H9 (cell line): ENCODE measurements around the gene MAEA. TPM values are rescaled to one million over a fixed set of nuclear protein-coding genes. Genes with fewer than 3 reads are reported as not detected.
"Not testable (repeated sequence)": the region's sequence is repeated elsewhere in the genome, so short reads cannot be mapped to it uniquely, and the experiment has no call there.

Source experiments
- DNase-seq: peaks from one replicate; pipeline ENCODE4 v3.0.0-alpha.2; 2017
- H2AFZ ChIP-seq: one replicate; pipeline ENCODE4 v1.6.1; 2013; ENCODE audit warnings: mild to moderate bottlenecking, low read length, control low read depth, moderate library complexity
- H2AK5ac ChIP-seq: 2 replicates; pipeline ENCODE4 v1.6.1; 2013; ENCODE audit warnings: low read length, control low read depth, mixed read lengths; ENCODE audit not compliant: insufficient read length
- H2BK120ac ChIP-seq: one replicate; pipeline ENCODE4 v1.6.1; 2013; ENCODE audit warnings: low read depth, mild to moderate bottlenecking, low read length, control low read depth, inconsistent platforms; ENCODE audit not compliant: poor library complexity, severe bottlenecking
- H2BK12ac ChIP-seq: 2 replicates; pipeline ENCODE4 v1.6.1; 2013; ENCODE audit warnings: low read length, control low read depth, mixed read lengths, low read depth; ENCODE audit not compliant: insufficient read length
- H2BK15ac ChIP-seq: 2 replicates; pipeline ENCODE4 v1.6.1; 2013; ENCODE audit warnings: low read depth, low read length, control low read depth
- H2BK20ac ChIP-seq: one replicate; pipeline ENCODE4 v1.6.1; 2013; ENCODE audit warnings: low read depth, mild to moderate bottlenecking, low read length, control low read depth, inconsistent platforms; ENCODE audit not compliant: poor library complexity, severe bottlenecking
- H2BK5ac ChIP-seq: 2 replicates; pipeline ENCODE4 v1.6.1; 2013; ENCODE audit warnings: low read length, control low read depth, mixed read lengths; ENCODE audit not compliant: insufficient read length
- H3K14ac ChIP-seq: 2 replicates; pipeline ENCODE4 v1.6.1; 2013; ENCODE audit warnings: low read length, control low read depth; ENCODE audit not compliant: insufficient read depth
- H3K18ac ChIP-seq: 2 replicates; pipeline ENCODE4 v1.6.1; 2013; ENCODE audit warnings: low read depth, mild to moderate bottlenecking, mixed read lengths, low read length, control low read depth; ENCODE audit not compliant: insufficient read length
- H3K23ac ChIP-seq: 2 replicates; pipeline ENCODE4 v1.6.1; 2013; ENCODE audit warnings: low read length, control low read depth, mixed read lengths, low read depth; ENCODE audit not compliant: insufficient read length
- H3K23me2 ChIP-seq: 2 replicates; pipeline ENCODE4 v1.6.1; 2013; ENCODE audit warnings: low read depth, mild to moderate bottlenecking, mixed read lengths, low read length, control low read depth; ENCODE audit not compliant: insufficient read length, poor library complexity, severe bottlenecking
- H3K27ac ChIP-seq: 2 replicates; pipeline ENCODE4 v1.5.1; 2013; ENCODE audit warnings: low read length, control low read depth, mixed read lengths, low read depth; ENCODE audit not compliant: insufficient read length
- H3K27me3 ChIP-seq: 2 replicates; pipeline ENCODE4 v1.6.1; 2013; ENCODE audit warnings: low read length, control low read depth, inconsistent platforms; ENCODE audit not compliant: insufficient read depth
- H3K4ac ChIP-seq: 2 replicates; pipeline ENCODE4 v1.6.1; 2013; ENCODE audit warnings: low read depth, mild to moderate bottlenecking, control low read depth, inconsistent platforms, low read length, moderate library complexity
- H3K4me1 ChIP-seq: 2 replicates; pipeline ENCODE4 v1.6.1; 2013; ENCODE audit warnings: low read length, control low read depth, inconsistent platforms; ENCODE audit not compliant: insufficient read depth
- H3K4me2 ChIP-seq: 2 replicates; pipeline ENCODE4 v1.6.1; 2013; ENCODE audit warnings: low read length, control low read depth, mixed read lengths; ENCODE audit not compliant: insufficient read length, insufficient read depth
- H3K56ac ChIP-seq: 2 replicates; pipeline ENCODE4 v1.6.1; 2013; ENCODE audit warnings: low read depth, mild to moderate bottlenecking, mixed read lengths, low read length, control low read depth; ENCODE audit not compliant: insufficient read length
- H3K79me1 ChIP-seq: 2 replicates; pipeline ENCODE4 v1.6.1; 2013; ENCODE audit warnings: low read depth, mild to moderate bottlenecking, moderate library complexity, low read length, control low read depth, inconsistent platforms; ENCODE audit not compliant: insufficient read depth, poor library complexity, severe bottlenecking
- H3K79me2 ChIP-seq: 2 replicates; pipeline ENCODE4 v1.6.1; 2013; ENCODE audit warnings: low read length, control low read depth, inconsistent platforms; ENCODE audit not compliant: insufficient read depth
- H3K9ac ChIP-seq: 2 replicates; pipeline ENCODE4 v1.6.1; 2013; ENCODE audit warnings: low read length, control low read depth, mixed read lengths; ENCODE audit not compliant: insufficient read length; ENCODE audit errors: extremely low read depth
- H3K9me3 ChIP-seq: one replicate; pipeline ENCODE4 v1.6.1; 2013; ENCODE audit warnings: low read depth, low read length, inconsistent platforms; ENCODE audit not compliant: control insufficient read depth
- H3T11ph ChIP-seq: one replicate; pipeline ENCODE4 v1.6.1; 2013; ENCODE audit warnings: mild to moderate bottlenecking, low read length, control low read depth, inconsistent platforms
- H4K20me1 ChIP-seq: one replicate; pipeline ENCODE4 v1.6.1; 2013; ENCODE audit not compliant: control insufficient read depth, insufficient read length, insufficient read depth
- H4K5ac ChIP-seq: 2 replicates; pipeline ENCODE4 v1.6.1; 2013; ENCODE audit warnings: low read depth, mild to moderate bottlenecking, mixed read lengths, low read length, control low read depth; ENCODE audit not compliant: insufficient read length
- H4K8ac ChIP-seq: replicated peaks from 2 replicates; pipeline ENCODE4 v1.6.1; 2013; ENCODE audit warnings: low read length, control low read depth, mixed read lengths, low read depth; ENCODE audit not compliant: insufficient read length
- H4K91ac ChIP-seq: 2 replicates; pipeline ENCODE4 v1.6.1; 2013; ENCODE audit warnings: low read depth, mild to moderate bottlenecking, moderate library complexity, mixed read lengths, low read length, control low read depth; ENCODE audit not compliant: insufficient read length
- H3K27ac Mint-ChIP-seq, 3 experiments: 2 replicates in 2 of 3; 3 replicates in 1 of 3; pipeline ENCODE4 v1.8.0; 2020 to 2021; ENCODE audit warnings: mixed read lengths in 3 of 3, mild to moderate bottlenecking in 1 of 3, moderate library complexity in 1 of 3
- H3K27me3 Mint-ChIP-seq: 2 replicates; pipeline ENCODE4 v1.8.0; 2021; ENCODE audit warnings: low read depth, mild to moderate bottlenecking, moderate library complexity, mixed read lengths
- H3K36me3 Mint-ChIP-seq, 3 experiments: 2 replicates in 2 of 3; 3 replicates in 1 of 3; pipeline ENCODE4 v1.8.0; 2020 to 2021; ENCODE audit warnings: low read depth in 3 of 3, mixed read lengths in 3 of 3; ENCODE audit not compliant: insufficient read depth in 1 of 3
- H3K4me1 Mint-ChIP-seq, 2 experiments: 2 replicates each; pipeline ENCODE4 v1.8.0; 2020; ENCODE audit warnings: mixed read lengths in 2 of 2
- H3K4me3 Mint-ChIP-seq, 2 experiments: 2 replicates in 1 of 2; 3 replicates in 1 of 2; pipeline ENCODE4 v1.8.0; 2020 to 2021; ENCODE audit warnings: mild to moderate bottlenecking in 2 of 2, mixed read lengths in 2 of 2, moderate library complexity in 1 of 2
- H3K9me3 Mint-ChIP-seq, 2 experiments: 2 replicates in 1 of 2; 3 replicates in 1 of 2; pipeline ENCODE4 v1.8.0; 2020; ENCODE audit warnings: mild to moderate bottlenecking in 2 of 2, mixed read lengths in 2 of 2, moderate library complexity in 1 of 2
- WGBS: extraction: QIAGEN DNeasy Blood & Tissue Kit; methylation state at CpG from one replicate; pipeline ENCODE4 v1.1.7; 2013; ENCODE audit warnings: missing lambda C conversion rate, low lambda C conversion rate, mixed read lengths; ENCODE audit not compliant: insufficient read length; ENCODE audit errors: extremely low coverage; 5-methylcytosine and 5-hydroxymethylcytosine counted together
- total RNA-seq: library from RNA; stranded (reverse); gene quantifications from 2 replicates; pipeline ENCODE4 v1.2.1, GENCODE V29; 2021
- TF ChIP-seq, protein P1 (sequence below): fragments of 200-600 bp; sonication (generic); conservative IDR thresholded peaks from 3 replicates; pipeline ENCODE4 v1.8.0; 2021; ENCODE audit warnings: antibody characterized with exemption, mild to moderate bottlenecking

The MAEA gene
- total RNA-seq, 1 experiment from 2014 or later: 85.6 TPM

DNA sequence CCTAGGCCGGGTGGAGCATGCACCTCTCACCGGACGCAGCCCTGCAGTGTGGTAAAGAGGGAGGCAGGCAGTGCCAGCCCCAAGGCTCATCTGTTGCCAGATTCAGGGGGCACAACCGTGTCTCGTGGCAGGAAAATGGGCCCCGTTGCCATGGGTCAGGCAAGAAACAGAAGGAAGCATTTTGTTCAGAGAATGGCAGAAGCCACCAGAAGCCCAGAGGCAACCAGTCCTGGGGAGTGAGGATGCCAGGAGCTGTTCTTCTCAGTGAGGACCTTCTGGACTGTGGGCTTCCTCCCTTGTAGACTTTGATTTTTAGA, 44.8 kb downstream of the MAEA start:
- Histone ChIP-seq H3K9me3 (no peaks in the 10 kb centered on the region), H3K23me2 (no peaks in the 10 kb centered on the region), H2BK12ac (no peak overlapping the region)

DNA sequence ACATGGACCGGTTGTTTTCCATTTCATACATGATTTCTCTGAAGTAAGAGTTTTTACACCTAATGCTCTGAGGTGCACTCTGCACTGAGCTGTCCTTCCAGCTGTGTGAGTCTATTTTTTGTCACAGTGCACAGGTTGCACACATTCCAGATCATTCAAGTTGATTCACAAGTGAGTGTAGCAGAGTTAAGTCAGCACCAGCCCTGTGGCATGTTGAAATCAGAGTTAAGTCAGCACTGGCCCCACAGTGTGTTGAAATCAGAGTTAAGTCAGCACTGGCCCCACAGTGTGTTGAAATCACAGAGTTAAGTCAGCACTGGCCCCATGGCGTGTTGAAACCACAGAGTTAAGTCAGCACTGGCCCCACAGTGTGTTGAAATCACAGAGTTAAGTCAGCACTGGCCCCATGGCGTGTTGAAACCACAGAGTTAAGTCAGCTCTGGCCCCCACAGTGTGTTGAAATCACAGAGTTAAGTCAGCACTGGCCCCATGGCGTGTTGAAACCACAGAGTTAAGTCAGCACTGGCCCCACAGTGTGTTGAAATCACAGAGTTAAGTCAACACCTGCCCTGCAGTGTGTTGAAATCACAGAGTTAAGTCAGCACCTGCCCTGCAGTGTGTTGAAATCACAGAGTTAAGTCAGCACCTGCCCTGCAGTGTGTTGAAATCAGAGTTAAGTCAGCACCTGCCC, 45.6 kb downstream of the MAEA start:
- H2BK5ac ChIP-seq: not testable (repeated sequence)

More for the DNA sequence above, 44.8 kb downstream of the MAEA start:
- Histone ChIP-seq H3K4ac (no peak overlapping the region), H4K20me1 (no peaks in the 10 kb centered on the region), H3K4me1 (no peaks in the 10 kb centered on the region), H4K8ac (no peak overlapping the region), H2BK15ac (no peak overlapping the region), H3K56ac (no peak overlapping the region), H3K4me2 (no peak overlapping the region), H3K27ac (no peak overlapping the region), H3K23ac (no peak overlapping the region), H3T11ph (no peak overlapping the region), H4K5ac (no peak overlapping the region), H4K91ac (no peak overlapping the region), H3K79me2 (no peaks in the 10 kb centered on the region; the same call in 1 of the 2 replicates), H2BK20ac (no peak overlapping the region), H3K18ac (no peak overlapping the region), H2BK5ac (no peak overlapping the region), H2AK5ac (no peak overlapping the region), H3K27me3 (no peaks in the 10 kb centered on the region), H2BK120ac (no peak overlapping the region), H3K9ac (no peak overlapping the region), H3K14ac (no peak overlapping the region), H3K79me1 (no peaks in the 10 kb centered on the region), H2AFZ (no peak overlapping the region)
- DNase-seq: no peak
- TF ChIP-seq, protein P1, sequence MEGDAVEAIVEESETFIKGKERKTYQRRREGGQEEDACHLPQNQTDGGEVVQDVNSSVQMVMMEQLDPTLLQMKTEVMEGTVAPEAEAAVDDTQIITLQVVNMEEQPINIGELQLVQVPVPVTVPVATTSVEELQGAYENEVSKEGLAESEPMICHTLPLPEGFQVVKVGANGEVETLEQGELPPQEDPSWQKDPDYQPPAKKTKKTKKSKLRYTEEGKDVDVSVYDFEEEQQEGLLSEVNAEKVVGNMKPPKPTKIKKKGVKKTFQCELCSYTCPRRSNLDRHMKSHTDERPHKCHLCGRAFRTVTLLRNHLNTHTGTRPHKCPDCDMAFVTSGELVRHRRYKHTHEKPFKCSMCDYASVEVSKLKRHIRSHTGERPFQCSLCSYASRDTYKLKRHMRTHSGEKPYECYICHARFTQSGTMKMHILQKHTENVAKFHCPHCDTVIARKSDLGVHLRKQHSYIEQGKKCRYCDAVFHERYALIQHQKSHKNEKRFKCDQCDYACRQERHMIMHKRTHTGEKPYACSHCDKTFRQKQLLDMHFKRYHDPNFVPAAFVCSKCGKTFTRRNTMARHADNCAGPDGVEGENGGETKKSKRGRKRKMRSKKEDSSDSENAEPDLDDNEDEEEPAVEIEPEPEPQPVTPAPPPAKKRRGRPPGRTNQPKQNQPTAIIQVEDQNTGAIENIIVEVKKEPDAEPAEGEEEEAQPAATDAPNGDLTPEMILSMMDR: no peak
- Mint-ChIP-seq H3K9me3 (no peaks in the 10 kb centered on the region), H3K4me1 (no peaks in the 10 kb centered on the region), H3K4me3 (no peak overlapping the region), H3K27ac (peak overlapping the region in 1 of 3 experiments; percentile 48; a peak in 1 of 7 replicates), H3K36me3 (peaks cover 46 to 67% (median 66%) of the 10 kb centered on the region in 3 experiments), H3K27me3 (no peaks in the 10 kb centered on the region)
- no CpG with 5 or more reads among the region's 6 CpGs for WGBS

More for the DNA sequence above, 45.6 kb downstream of the MAEA start:
- H3K4ac ChIP-seq, H3K4me1 Mint-ChIP-seq, H3K79me2 ChIP-seq, DNase-seq, H3K4me2 ChIP-seq, H2BK120ac ChIP-seq, H2BK20ac ChIP-seq, H2AK5ac ChIP-seq, H3K23ac ChIP-seq, H3K4me1 ChIP-seq, H3K9me3 Mint-ChIP-seq, H3K9me3 ChIP-seq, H3K27me3 ChIP-seq, H4K20me1 ChIP-seq, H2BK15ac ChIP-seq, H2AFZ ChIP-seq, H3K27ac Mint-ChIP-seq, H4K8ac ChIP-seq, H3K4me3 Mint-ChIP-seq, H3K18ac ChIP-seq, H3K79me1 ChIP-seq, H3K27ac ChIP-seq, H3K27me3 Mint-ChIP-seq, H3K23me2 ChIP-seq, H4K5ac ChIP-seq, H3T11ph ChIP-seq, H4K91ac ChIP-seq, H2BK12ac ChIP-seq, H3K14ac ChIP-seq, H3K9ac ChIP-seq, H3K56ac ChIP-seq: not testable (repeated sequence)
- H3K36me3 Mint-ChIP-seq: peaks cover 46 to 72% (median 69%) of the 10 kb centered on the region in 3 experiments
- WGBS: no CpG with 5 or more reads among the region's 4 CpGs
